IPS-18c (cell line): ENCODE results near the gene UCHL3.

Source experiments
- H3K4me3 ChIP-seq: 2 replicates; pipeline ENCODE4 v1.7.0; 2013; ENCODE audit warnings: low read depth, mild to moderate bottlenecking, low read length, moderate library complexity; ENCODE audit not compliant: insufficient read depth
- H3K9me3 ChIP-seq: one replicate; pipeline ENCODE4 v1.6.1; 2013; ENCODE audit warnings: mild to moderate bottlenecking, low read length, moderate library complexity; ENCODE audit not compliant: control insufficient read depth, insufficient read depth

The UCHL3 gene

GRCh38 chr13:75643182-75643581 is 93.6 kb downstream of the UCHL3 start:
- no peaks in the 10 kb centered on the region for H3K9me3 ChIP-seq
- H3K4me3 ChIP-seq = no peak overlapping the region

- Histone ChIP-seq H3K4me3 (no peak overlapping the region), H3K9me3 (no peaks in the 10 kb centered on the region)
Measured at GRCh38 chr13:75643693-75644092, 94.1 kb downstream of the UCHL3 start.

- H3K9me3 ChIP-seq = no peaks in the 10 kb centered on the region
- H3K4me3 ChIP-seq = no peak overlapping the region
Measured at GRCh38 chr13:75645141-75645540, 95.5 kb downstream of the UCHL3 start.

- no peaks in the 10 kb centered on the region for H3K9me3 ChIP-seq
- no peak overlapping the region for H3K4me3 ChIP-seq
Measured at GRCh38 chr13:75647126-75647784, 97.7 kb downstream of the UCHL3 start.

- Histone ChIP-seq H3K9me3 (no peaks in the 10 kb centered on the region), H3K4me3 (no peak overlapping the region)
Measured at GRCh38 chr13:75648446-75648845, 98.9 kb downstream of the UCHL3 start.

GRCh38 chr13:75651013-75651412 is 101.4 kb downstream of the UCHL3 start:
- Histone ChIP-seq H3K4me3 (no peak overlapping the region), H3K9me3 (no peaks in the 10 kb centered on the region)

- no peak overlapping the region for H3K4me3 ChIP-seq
- no peaks in the 10 kb centered on the region for H3K9me3 ChIP-seq
Measured at GRCh38 chr13:75652726-75653125, 103.1 kb downstream of the UCHL3 start.
